Stromal cell of bone marrow (primary cell): ENCODE measurements around the gene SIN3B.
"Not testable (repeated sequence)": the region's sequence is repeated elsewhere in the genome, so short reads cannot be mapped to it uniquely, and the experiment has no call there.

ENCODE experiments used
- DNase-seq: peaks from one replicate; pipeline ENCODE4 v3.0.0-alpha.2; 2012; ENCODE audit warnings: low read depth

SIN3B gene

GRCh38 chr19:16829010-16829821 lies at the start of gene SIN3B:
Gene SIN3B, plus strand, starts transcription at chr19:16829398. Its CDS starts 23 bp downstream, at chr19:16829421.
- DNase-seq, result peak; percentile 74

- DNase-seq, result no peak
Observed at GRCh38 chr19:16779539-16780163, 49.5 kb upstream of the SIN3B start.

DNA sequence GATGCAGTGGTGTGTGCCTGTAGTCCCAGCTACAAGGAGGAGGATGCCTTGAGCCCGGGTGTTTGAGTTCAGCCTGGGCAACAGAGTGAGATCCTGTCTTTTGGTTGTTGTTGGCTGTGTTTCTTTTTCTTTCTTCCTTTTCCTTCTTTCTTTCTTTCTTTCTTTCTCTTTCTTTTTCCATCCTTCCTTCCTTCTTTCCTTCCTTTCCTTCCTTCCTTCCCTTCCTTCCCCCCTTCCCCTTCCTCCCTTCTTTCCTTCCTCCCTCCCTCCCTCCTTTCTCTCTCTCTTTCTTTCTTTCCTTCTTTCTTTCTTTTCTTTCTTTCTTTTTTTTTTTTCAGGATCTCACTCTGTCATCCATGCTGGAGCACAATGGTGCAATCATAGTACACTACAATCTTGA lies 46.5 kb upstream of the SIN3B start:
- no peak for DNase-seq

GRCh38 chr19:16788479-16788878 lies 40.7 kb upstream of the SIN3B start:
- DNase-seq, result no peak

DNA sequence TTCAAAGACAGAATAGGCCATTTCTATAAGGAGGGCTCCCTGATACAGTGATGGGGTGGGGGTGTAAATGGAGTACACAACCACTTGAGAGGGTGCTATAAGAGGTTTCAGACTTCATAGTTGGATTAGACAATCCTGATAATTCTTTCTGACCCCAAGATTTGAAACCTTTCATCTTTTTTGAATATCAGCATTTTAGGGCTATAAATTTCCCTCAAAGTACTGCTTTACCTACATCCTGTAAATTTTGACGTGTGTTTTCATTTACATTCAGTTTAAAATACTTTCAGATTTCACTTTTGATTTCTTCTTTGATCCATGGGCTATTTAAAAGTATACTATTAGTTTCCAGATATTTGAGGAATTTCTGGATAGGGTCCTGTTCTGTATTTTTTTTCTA lies 40.0 kb upstream of the SIN3B start:
- no peak for DNase-seq

DNA sequence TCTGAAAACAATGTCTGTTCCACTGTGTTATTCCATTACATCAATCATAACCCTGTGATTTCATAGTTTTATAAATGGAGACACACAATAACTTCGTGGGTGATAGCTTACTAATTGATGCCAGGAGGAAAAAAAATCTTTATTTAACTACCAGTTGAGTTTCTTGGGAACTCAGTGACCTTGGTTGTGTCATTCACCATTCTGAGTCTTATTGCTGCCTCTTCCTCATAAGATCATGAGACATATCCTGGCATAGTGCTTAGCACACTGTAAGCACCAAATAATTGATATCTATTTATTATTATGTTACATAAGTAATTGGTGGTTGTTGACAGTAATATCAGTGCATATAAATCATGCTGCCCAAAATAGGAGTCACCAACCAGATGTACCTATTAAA lies 39.1 kb upstream of the SIN3B start:
- no peak for DNase-seq

DNA sequence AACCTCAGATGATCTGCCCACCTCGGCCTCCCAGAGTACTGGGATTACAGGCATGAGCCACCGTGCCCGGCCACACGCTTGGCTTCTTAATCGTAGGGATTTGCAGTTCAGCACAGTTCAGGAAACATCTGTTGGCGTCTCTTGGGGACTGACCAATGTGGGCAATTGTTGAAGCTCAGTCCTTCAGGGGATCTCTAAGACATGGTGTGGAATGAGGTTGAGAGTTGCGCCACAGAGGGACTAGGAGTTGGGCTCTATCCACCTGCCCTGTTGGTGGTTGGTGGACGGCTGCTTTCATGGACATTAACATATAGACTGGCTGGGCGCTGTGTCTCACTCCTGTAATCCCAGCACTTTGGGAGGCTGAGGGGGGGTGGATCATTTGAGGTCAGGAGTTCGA lies 37.3 kb upstream of the SIN3B start:
- DNase-seq, result no peak

DNA sequence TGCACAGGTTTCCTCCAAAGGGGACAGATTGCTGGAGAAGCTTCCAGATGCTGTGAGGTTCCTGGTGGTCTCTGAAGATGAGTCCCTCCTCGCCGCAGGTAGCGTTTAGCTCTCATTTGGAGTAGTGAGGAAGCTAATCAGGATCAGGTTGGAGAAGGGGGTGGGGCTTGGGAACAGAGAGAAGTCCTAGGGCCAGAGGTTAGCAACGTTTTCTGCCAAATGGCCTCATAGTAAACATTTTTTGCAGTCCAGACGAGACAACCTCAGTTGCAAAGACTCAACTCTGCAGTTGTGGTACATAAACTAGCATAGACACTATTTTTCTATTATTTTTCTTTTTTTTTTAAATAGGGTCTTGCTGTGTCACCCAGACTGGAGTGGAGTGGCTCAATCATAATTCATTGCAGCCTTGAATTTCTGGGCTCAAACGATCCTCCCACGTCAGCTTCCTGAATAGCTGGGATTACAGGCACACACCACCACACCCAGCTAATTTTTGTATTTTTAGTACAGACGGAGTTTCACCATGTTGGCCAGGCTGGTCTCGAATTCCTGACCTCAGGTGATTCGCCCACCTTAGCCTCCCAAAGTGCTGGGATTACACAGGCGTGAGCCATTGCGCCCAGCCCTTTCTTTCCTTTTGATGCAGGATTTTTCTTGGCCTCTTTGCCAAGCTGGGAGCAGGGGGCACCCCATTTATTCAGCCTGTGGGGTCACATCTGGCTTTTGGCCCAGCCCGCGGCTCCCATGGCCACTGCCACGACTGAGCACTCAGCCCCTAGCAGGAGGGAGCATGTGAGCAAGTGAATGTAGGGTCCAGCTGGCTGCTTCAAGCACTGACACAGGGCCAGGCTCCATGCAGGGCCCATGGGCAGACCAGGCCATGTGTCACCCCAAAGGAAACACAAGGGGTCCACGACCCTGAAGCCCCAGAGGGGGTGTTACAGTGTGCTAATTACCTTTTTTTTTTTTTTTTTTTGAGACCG lies 34.4 kb upstream of the SIN3B start:
- DNase-seq, result no peak

GRCh38 chr19:16795731-16796130 lies 33.5 kb upstream of the SIN3B start:
- no peak for DNase-seq

DNA sequence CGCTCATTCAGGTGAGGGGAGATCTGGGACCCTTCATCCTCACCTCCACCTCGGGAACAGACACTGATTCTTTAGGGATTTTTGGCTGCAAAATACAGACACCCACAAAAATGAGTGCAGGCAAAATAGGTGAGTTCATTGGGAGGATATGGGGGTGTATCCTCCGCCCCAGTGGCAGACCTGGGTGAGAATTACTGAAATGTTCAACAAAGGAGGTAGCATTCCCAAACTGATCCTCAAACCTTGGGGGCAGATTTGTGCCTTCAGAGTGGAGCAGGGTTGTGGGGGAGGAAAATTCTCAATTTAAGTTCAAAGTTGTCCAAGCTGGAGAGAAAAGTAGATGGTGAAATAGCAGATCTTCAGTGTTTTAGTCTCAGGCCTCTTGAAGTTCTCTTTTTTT lies 31.3 kb upstream of the SIN3B start:
- DNase-seq, result no peak

DNA sequence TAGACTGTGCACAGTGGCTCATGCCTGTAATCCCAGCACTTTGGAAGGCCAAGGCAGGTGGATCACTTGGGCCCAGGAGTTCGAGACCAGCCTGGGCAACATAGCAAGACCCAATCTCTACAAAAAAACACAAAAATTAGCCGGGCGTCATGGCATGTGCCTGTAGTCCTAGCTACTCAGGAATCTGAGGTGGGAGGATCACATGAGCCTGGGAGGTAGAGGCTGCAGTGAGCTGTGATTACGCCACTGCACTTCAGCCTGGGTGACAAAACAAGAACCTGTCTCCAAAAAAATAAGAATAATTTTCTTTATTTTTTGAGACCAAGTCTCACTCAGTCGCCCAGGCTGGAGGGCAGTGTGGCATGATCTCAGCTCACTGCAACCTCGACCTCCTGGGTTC lies 30.9 kb upstream of the SIN3B start:
- DNase-seq, result not testable (repeated sequence)

GRCh38 chr19:16799740-16800139 lies 29.5 kb upstream of the SIN3B start:
- no peak for DNase-seq

DNA sequence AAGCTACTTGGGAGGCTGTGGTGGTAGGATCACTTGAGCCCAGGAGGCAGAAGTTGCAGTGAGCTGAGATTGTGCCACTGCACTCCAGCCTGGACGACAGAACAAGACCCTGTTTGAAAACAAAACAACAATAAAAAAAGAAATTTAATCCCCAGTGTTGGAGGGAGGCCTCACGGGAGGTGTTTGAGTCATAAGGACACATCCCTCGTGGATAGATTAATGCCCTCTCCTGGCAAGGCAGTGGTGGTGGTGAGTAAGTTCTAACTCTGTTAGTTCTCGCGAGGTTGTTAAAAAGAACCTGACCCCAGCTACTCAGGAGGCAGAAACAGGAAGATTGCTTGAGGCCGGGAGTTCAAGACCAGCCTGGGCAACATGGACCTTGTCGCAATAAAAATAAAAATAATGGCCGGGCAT lies 27.6 kb upstream of the SIN3B start:
- peak; percentile 38 for DNase-seq

DNA sequence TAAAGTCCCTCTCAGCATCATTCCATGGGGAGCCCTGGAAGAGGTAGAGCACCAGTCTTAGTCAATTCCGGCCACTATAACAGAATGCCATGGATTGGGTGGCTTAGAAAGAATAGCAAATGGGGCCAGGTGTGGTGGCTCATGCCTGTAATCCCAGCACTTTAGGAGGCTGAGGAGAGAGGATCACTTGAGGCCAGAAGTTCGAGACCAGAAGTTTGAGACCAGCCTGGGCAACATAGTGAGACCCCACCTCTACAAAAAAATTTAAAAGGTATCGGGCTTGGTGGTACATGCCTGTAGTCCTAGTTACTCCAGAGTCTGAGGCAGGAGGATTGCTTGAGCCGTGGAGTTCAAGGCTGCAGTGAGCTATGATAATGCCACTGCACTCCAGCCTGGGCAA lies 25.0 kb upstream of the SIN3B start:
- DNase-seq, result no peak

DNA sequence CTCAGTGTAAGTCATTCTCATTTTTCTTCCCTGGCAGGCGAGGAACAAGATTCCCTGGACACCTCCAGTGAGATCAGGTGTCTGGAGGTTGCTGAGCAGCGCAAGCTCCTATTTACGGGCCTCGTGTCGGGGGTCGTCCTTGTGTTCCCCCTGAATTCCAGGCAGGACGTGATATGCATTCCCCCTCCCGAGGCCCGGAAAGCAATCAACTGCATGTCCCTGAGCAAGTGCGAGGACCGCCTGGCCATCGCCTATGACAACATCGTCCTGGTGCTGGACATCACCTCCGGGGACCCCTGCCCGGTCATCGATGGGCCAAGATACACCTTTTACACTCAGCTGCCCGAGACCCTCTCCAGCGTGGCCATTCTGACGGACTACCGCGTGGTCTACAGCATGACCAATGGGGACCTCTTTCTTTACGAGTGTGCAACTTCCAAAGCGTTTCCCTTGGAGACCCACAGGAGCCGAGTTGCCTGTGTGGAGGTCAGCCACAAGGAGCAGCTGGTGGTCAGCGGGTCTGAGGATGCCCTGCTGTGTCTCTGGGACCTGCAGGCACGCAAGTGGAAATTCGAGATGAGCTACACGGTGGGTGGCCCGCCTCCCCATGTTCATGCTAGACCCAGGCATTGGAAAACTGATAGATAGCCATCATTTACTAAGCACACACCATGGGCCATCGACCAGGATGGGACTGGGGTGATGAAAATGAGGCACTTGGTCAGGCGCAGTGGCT lies 21.5 kb upstream of the SIN3B start:
- DNase-seq, result no peak

DNA sequence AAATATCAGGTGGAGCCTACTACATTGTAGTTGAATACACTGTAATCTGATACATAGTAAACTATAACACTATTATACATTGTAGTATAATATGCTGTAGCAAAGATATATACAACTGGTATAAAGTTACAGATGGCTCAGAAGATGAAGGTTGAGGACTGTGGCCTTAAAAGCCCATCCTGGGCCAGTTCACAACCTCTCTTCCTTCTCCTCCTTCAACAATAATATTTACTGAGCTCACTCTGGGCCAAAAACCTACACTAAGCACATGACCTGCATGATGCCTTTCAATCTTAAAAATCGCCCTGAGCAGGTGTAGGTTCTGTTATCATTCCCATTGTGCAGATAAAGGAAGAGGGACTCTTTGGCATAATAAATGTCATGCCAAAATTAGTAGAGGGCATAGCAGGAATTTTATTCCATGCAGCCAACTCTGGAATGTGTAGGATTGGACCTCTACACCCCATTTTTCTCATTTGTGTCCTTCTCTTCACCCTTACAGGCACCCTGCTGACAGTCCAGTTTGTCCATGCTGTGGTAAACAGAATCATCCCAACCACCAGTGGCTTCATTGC lies 14.6 kb upstream of the SIN3B start:
- no peak for DNase-seq

DNA sequence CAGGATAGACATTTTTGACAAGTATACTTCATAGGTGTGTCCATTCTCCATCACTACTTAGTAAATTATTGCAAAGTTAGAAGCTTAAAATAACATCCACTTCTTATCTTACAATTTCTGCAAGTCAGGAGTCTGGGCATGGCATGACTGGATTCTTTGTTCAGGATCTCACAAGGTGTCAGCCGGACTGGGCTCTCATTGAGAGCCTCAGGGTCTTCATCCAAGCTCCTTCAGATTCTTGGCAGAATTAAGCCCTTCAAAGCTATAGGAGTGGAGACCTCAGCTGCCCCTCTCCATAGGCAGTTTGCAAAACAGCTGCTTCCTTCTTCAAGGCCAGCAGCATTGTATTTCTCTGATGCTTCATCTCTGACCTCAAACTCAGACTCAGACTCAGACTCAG lies 9.1 kb upstream of the SIN3B start:
- DNase-seq, result no peak

- no peak for DNase-seq
Observed at GRCh38 chr19:16821081-16821480, 8.1 kb upstream of the SIN3B start.

DNA sequence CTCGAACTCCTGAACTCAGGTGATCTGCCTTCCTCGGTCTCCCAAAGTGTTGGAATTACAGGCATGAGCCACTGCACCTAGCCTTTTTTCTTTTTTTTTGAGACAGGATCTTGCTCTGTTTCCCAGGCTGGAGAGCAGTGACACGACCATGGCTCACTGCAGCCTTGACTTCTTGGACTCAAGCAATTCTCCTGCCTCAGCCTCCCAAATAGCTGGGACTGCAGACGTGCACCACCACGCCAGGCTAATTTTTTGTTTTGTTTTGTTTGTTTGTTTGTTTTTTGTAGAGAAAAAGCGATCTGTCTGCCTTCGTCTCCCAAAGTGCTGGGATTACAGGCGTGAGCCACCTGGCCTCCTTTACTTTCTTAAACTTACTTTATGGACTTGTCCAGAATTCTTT lies 6.5 kb upstream of the SIN3B start:
- no peak for DNase-seq

DNA sequence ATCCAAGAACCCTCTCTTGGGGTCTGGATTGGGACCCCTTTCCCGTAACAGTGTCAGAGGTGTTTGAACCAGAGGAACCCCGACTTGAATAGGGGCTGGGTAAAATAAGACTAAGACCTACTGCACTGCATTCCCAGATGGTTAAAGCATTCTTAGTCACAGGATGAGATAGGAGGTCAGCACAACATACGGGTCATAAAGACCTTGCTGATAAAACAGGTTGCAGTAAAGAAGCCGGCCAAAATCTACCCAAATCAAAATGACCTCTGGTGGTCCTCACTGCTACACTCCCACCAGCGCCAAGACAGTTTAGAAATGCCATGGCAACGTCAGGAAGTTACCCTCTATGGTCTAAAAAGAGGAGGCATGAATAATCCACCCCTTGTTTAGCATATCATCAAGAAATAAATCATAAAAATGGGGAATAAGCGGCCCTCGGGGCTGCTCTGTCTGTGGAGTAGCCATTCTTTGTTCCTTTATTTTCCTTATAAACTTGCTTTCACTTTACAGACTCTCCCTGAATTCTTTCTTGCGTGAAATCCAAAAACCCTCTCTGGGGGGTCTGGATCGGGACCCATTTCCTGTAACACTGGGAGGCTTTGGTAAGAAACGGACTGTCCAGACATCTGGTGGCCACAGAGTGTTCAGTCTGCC lies 4.4 kb upstream of the SIN3B start:
- DNase-seq, result no peak
